GM18508 (cell line): ENCODE data around the gene TBC1D4.

Experiments used
- ATAC-seq: cut with Tn5 transposase; IDR thresholded peaks from one replicate; pipeline ENCODE4 v1.9.1; 2021; ENCODE audit warnings: moderate number of reproducible peaks; ENCODE audit not compliant: insufficient read depth, unreplicated experiment

Gene TBC1D4

DNA sequence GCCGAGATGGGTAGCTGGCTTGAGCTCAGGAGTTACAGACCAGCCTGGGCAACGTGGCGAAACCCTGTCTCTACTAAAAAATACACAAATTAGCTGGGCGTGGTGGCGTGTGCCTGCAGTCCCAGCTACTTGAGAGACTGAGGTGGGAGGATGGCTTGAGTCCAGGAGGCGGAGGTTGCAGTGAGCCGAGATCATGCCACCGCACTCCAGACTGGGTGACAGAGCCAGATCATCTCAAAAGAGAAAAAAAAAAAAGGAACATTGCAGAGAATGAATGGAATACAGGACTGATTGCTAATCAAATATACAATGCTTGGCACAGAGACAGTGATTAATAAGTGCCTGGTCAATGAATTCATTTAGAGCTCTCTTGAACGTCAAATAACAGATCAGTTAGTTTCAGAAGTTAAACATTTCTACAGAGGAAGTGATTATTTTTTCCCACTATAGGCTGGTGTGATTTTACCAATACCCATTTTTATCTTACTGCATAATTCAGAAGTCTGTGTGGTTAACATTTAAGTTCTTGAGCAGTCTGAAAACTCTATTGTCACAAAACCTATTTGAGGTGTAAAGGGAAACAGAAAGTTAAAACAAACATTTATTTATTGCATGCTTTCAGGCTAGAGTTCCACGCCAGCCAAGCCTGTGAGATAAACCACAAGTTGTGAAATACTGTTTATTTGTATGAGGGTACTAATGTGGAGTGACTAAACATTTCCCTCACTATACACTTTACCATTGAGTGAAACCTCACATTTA is 7.7 kb upstream of the TBC1D4 start:
- peak; percentile 81 for ATAC-seq

DNA sequence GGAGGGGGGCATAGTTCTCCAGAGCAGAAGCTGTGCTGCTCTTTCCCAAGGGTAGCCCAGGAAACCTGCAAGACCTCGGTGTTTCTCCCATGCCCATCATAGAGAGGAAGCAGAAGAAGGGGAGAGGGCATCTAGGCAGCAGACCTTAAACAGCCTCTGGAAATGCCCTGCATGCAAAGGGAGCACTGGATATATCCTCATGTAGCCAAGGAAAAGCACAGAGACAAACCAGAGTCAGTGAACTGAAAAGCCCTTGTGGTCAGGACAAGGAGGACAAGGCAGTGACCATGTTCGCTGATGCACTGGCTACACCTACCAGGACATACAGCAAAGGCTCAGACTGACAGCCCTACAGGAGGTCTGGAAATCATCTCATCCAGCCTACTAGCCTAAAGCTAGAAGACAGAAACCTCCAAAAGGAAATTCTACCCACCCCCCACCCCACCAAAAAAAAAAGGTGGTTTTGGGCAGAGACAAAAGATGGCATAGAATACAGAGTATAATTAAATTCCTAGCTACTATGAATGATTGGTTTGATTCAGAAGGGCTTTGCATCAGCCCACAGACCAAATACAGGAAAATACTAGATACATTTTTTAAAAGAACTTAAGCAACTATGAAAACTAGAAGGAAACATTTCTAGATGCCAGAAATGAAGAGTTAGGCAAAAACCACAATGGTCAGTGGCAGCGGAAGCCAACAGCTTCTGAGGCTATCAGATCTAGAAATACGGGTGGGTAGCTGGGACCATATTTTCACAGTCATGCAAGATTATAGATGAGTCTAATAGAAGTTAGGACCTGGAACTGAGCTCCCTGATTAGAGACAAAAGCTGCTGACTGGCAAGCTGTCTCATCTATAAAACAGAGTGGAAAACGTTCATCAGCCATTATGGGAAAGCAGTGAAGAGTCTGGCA is 4.4 kb upstream of the TBC1D4 start:
- no peak for ATAC-seq

DNA sequence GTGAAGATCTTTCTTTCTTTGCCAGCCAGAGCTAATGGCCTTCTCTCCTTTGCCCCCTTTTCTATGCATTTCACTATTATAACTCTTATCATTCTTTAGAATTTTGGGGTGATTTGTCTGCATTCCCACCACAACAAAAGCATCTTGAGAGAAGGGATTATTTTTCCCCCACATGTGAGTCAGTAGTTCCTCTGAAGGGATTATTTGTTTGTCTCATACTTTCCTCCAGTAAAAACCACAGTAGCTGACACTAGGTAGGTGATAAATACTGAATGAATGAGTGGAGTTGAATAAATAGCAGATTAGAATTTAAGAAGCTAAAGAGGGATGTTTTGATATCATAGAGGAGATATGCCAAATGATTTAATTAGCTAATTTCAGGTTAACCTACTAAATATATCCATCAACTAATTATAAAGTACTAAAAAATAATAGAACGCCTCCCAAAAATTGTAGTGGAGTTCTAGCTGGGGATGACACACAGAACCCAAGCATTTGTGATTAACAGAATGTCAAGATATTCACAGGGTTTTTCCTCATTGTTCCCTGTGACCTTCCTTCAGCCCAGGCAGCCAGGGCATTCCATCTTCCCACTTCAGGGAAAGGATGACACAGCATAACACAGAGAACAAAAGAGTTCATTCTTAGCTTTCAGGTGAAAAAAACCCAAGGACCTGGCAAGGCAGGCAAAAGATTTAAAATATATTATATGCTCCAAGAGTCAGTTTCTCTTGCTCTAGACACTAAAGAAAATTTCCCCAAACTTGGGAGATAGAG is 3.5 kb upstream of the TBC1D4 start:
- no peak for ATAC-seq

DNA sequence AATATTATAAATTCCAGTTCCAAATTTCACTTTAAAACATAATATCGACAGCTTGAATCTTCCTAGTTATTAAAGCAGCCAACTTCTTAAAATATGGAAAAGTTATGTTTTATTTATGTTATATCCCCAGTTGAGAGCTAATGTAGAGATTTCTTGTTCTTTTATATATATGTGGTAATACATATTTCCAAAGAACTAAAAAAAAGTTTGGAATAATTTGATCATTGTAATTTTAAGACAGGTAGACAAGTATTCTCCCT is 781 bp upstream of the TBC1D4 start:
- no peak for ATAC-seq

DNA sequence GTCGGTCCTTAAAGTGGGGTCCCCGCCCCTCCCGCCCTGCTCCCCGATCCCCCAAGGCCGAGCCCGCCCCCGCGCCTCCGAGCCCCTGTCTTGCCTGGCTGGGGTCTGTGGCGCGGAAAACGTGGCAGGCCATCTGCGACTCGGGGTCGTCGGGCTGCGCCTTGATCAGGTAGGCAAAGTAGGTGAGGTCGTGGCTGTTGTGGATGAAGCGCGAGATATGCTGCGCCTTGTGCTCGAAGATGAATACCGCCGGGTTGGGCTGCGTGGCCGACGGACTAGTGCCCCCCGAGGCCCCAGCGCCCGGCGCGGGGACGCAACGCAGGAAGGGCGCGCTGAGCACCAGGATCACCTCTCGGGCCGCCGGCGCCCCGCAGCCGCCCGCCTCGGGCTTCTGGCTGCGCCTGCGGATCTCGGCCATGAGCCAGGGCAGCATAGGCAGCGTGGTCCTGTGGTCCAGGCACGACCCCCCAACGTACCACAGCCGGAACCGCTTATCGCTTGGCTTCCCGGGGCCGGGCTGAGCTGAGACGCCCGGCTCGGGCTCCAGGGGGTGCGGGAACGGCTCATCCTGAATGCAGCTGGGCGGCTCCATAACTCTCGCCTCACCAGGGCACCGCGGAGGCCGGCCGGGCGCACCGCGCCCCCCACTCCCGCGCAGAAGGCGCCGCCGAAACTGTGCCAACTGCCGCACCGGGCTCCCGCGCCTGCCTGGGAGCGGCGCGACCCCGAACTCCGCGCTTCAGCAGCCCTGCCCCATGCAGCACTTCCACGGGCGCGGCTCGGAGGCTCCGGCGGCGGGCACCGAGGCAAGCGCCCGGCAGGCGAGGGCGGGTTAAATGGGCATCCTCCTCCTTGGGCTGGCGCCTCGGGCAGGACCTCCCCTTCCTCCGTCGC is 546 bp downstream of the TBC1D4 start:
- peak; percentile 6 for ATAC-seq

DNA sequence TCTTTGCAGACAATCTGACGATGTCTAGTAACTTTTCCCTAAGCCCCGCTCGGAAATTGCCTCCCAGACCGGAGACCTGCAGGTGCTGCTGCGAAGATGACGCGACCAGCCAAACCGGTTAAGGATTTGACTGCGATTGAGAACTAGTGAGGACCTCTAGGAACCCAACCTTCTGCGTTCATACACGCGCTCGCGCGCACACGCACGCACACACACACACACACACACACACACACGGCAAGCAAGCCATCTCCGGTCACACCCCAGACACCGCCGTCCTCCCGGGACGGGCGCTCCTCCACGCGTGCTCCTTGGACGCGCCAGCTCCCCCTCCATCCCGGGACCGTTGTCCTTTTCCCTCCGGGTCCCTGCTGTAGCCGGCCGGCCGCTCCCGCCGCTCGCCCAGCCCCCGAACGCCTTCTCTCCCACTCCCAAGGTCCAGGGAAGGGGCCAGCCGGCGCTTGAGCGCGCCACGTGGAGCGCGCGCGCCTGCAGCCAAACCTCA is 1.2 kb downstream of the TBC1D4 start:
- no peak for ATAC-seq

DNA sequence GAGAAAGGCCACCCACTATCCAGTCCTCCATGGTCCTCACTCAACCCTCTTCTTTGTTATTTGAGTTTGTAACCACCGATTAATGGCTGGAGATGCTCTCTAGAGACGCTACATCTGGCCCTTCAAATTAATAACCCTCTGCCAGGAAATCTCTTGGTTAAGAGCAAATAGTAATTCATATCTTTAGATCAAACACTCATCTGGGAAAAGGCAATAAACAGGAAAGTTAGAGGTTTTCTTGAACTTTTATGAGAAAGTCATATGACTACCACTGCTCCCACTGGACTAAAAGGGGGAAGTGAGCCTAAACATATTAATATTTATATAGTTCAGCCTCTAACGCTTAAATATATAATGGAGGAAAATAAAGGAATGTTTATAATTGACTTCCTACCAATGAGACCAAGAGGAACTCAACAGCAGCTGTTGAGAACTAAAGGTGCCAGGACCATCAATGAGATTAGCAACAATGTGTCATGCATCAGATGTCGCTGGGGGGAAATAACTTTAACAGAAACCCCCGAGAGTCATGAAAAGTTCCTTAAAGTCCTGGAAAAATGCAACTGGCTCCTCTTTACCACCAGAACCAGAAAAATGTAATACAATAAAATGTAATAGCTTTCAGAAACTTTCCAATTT is 2.7 kb downstream of the TBC1D4 start:
- ATAC-seq: no peak

DNA sequence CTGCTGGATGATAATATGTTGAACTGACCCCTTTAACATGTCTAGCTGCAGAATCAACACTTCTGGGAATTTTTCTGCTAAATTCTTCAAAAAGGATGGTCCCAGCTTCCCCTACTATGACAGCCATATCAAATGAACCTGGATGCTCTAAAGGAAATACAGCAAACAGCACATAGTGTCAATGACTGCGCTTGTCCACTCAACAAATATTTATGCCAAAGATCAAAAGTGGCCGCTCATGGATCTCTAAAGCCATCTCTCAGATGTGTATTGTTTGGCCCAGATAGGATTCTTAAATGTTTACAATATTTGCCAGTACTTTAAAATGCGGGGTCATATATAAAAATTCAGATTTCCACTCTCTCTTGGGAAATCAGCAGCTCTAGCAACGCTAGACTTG is 3.3 kb downstream of the TBC1D4 start:
- ATAC-seq: no peak

DNA sequence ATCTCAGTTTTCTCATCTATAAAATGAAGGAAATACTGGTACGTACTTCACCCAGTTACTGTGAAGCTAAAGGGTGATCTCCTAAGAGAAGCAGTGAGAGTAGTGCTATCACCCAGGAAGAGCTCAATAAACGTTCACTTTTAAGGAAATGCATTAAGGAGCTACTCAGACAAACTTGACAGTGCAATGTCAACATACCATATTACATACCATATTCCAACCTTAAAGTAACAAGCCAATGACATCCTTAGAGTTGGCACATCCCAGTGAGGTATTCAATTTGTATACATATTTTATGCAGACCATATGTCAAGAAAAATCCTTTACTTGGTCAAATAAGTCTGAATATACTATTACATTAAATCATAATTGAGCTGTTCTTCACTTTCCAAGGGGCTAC is 7.0 kb downstream of the TBC1D4 start:
- ATAC-seq: no peak

DNA sequence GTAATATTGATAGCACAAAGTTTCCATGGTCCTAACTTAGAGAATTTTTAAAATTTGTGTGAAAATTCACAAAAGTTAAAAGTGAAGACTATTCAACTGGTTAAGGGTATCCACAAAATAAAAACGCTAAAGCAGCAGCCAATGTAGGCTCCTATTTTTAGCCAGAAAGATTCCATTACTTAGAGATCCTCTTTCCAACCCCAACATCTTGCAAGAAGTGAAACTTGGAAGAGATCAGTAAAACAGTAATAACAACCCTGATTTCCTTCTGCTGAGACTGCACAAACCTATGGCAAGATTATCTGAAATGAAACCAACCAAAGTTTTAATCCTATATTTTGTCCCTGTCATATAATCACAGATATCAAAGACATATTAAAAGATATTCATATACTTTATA is 8.5 kb downstream of the TBC1D4 start:
- ATAC-seq: no peak

DNA sequence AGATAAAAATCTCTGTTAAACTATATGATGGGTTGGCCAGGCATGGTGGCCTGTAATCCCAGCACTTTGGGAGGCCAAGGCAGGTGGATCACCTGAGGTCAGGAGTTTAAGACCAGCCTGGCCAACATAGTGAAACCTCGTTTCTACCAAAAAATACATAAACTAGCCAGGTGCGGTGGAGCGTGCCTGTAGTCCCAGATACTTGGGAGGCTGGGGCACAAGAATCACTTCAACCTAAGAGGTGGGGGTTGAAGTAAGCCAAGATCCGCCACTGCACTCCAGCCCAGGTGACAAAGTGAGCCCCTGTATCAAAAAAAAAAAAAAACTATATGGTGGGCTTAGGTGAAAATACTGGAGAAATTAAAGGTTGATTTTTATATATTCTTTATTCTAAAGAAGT is 11.3 kb downstream of the TBC1D4 start:
- ATAC-seq: no peak

DNA sequence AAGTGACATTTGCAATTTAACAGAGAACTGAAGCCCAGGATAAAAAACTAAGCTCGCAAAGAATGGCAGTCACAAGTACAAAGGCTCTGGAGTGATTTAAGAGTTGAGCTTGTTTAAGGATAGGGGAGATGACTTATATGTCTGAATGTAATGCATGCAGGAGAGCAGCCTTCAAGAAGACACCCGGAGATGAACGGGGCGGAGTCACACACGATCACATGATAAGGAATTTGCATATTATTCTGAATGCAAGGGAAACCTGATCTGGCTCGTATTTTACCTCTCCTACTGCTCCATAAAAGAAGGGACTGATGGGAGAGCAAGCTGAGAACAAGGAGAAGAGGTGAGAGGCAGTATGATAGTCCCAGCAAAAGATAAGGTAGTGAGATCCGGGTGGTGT is 12.9 kb downstream of the TBC1D4 start:
- no peak for ATAC-seq

DNA sequence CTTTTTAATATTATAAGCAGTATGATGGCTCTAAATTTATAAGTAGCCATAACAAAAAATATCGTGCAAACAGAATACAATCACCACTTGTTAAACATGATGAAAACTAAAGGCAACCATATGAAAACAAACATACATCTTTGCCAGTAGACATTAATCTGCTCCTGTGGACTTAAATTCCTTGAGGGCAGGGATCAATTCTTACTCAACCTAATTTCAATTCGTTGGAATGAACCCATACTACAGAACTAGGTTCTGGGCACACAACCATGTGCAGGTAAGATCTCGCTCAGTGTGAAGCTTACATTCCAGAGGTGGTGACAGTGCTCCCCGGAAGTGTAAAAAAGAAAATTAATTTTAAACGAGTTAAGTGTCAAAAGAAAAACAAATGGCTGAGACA is 13.4 kb downstream of the TBC1D4 start:
- no peak for ATAC-seq

DNA sequence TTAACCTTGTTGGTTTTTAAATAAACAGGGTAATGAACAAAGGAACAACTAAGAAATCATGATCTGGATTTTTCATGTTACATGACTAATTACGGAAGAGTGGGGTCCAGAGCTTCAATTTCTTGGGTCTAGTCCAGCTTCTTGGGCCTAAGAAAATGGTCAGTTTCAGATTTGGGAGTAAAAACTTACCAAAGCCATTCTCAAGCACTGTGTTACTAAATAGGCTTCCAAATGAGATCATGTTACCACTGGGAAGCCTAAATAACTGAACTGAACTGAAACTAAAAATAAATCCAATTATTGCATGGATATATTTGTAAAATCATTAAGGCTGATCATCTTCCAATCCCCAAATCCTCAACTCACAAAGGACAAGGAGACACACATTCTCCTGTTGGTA is 13.9 kb downstream of the TBC1D4 start:
- ATAC-seq: no peak

DNA sequence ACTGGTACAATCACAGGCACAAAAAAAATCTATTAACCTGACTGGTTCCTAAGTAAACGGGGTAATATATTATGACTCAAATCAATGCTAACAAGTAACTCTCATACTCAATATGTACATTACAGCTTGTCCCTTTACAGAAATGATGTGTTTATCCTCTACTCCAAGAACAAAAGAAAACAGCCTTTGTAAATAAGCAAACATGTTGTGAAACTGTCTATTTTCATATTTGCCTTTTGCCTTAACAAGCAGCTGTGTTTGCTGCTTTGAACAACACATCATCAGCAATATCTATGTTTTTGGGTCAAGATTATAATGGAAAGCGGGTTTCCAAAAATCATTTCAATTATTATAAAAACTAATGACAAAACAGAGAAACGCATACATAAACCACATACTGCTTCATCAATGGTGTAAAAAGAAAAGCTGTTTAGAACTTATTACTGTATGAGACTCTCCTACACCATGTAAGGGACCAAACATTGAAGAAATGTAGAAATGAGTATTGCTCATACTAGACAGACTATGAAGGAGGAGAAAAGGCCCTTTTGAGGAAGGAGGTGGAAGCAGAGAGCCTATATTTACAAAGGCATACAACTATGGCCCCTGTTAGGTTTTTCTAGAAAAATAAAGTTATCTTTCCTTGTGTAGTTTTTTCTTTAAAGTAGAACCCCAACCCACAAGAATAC is 14.8 kb downstream of the TBC1D4 start:
- no peak for ATAC-seq

DNA sequence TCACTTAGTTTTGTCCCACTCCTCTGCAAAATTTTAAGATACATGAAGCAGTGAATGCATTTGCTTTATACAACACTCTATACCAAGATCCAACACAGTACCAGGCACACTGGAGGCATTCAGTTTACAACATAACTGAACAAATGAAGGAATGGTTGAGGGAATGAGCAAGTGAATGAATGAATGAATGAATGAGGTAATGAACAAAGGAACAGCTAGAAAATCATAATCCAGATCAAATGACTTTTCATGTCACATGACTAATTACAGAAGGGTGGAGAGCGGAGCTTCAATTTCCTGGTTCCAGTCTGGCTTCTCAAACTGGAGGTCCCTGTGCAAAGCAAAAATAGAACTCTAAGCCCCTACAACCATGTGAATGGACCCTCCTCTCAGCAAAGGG is 16.7 kb downstream of the TBC1D4 start:
- ATAC-seq: no peak

DNA sequence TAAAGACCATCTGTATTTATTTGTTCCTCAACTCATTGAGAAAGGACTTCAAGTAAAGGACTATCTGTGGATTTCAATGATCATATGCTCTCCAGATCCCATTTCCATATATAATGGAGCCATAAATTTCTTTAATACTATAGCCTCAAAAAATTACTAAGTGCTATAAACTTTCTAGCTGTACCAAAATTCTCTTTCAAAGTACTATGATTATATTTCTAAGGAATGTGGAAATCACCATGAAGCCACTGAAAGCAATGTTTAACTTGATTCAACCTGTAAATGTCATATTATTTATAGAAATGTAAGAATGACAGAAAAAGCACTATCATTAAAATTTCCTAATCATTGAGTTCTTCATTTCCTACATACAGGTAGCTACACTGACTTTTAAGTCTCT is 20.7 kb downstream of the TBC1D4 start:
- no peak for ATAC-seq

DNA sequence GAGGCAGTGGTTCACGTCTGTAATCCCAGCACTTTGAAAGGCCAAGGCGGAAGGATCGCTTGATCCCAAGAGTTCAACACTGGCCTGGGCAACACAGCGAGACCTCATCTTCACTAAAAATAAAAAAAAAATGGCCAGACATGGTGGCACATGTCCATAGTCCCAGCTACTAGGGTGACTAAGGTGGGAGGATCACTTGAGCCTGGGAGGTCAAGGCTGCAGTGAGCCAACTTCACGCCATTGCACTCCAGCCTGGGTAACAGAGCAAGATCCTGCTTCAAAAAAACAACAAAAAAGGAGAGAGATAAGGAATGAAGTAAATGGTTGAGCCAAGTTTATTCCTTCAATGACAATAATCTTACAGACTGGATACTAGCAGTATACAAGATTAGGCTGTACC is 21.3 kb downstream of the TBC1D4 start:
- ATAC-seq: no peak
